Thyroid gland (tissue), 4 donors: ENCODE results near the gene UBE2F. TPM values are rescaled to one million over a fixed set of nuclear protein-coding genes. Genes with fewer than 3 reads are reported as not detected.
A peak's percentile ranks its signal among the peaks of the same experiment; 100 is the strongest.

Experiments
- DNase-seq, 2 donors: peaks; one replicate each; pipeline ENCODE4 v3.0.0-alpha.2; 2019
- H3K27ac ChIP-seq, 3 donors: fragments of 200-600 bp; sonication (generic); 1 replicate in 2 of 3; 2 replicates in 1 of 3; pipeline ENCODE4 v1.5.1; 2016 to 2019; ENCODE audit warnings: mild to moderate bottlenecking in 1 of 3, moderate library complexity in 1 of 3
- H3K27me3 ChIP-seq: fragments of 200-600 bp; sonication (generic); one replicate; pipeline ENCODE4 v1.5.1; 2019
- H3K36me3 ChIP-seq, 2 donors: fragments of 200-600 bp; sonication (generic); one replicate each; pipeline ENCODE4 v1.5.1; 2016 to 2019
- H3K4me1 ChIP-seq, 2 donors: fragments of 200-600 bp; sonication (generic); one replicate each; pipeline ENCODE4 v1.5.1; 2017 to 2019
- H3K4me3 ChIP-seq, 3 donors: fragments of 200-600 bp; sonication (generic); replicated peaks in 1 of 3; 1 replicate in 2 of 3; 2 replicates in 1 of 3; pipeline ENCODE4 v1.5.1; 2016; ENCODE audit warnings: mild to moderate bottlenecking in 1 of 3
- H3K9me3 ChIP-seq: fragments of 200-600 bp; sonication (generic); one replicate; pipeline ENCODE4 v1.5.1; 2017
- CTCF ChIP-seq, 6 experiments: fragments of 200-600 bp in 3 of 6; fragments of 450-650 bp in 3 of 6; sonication (generic) in 3 of 6; IDR thresholded peaks; one replicate each; pipeline ENCODE4 v1.5.1; 2016 to 2019; ENCODE audit warnings: antibody characterized with exemption in 6 of 6, mild to moderate bottlenecking in 2 of 6, inconsistent platforms in 1 of 6, moderate library complexity in 1 of 6
- POLR2A ChIP-seq, 2 donors: fragments of 450-650 bp; IDR thresholded peaks; one replicate each; pipeline ENCODE4 v1.6.1; 2017; ENCODE audit warnings: antibody characterized with exemption in 2 of 2, mild to moderate bottlenecking in 2 of 2, moderate library complexity in 1 of 2
- WGBS, 2 donors: methylation state at CpG; one replicate each; pipeline ENCODE4 v1.1.5; 2017; 5-methylcytosine and 5-hydroxymethylcytosine counted together
- intact Hi-C: fragments of 100-400 bp; cut with DNase I; formaldehyde crosslinking; loops from one replicate; pipeline ENCODE4 v1.15.1; 2023
- total RNA-seq, 4 donors: library from RNA; depleted of rRNA; stranded (reverse); fragments of >200 nt; gene quantifications; one replicate each; pipeline ENCODE4 v1.2.3, GENCODE V29; 2016

Gene UBE2F
- total RNA-seq, 4 donors from 2014 or later = 79.8 to 134 (median 122) TPM

- no peak for TF ChIP-seq CTCF (IDR thresholded peaks at IDR 0.05)
- TF ChIP-seq POLR2A (IDR thresholded peaks at IDR 0.05) = no peak
Observed at GRCh38 chr2:238020816-238021215, 54.0 kb downstream of the UBE2F start.

GRCh38 chr2:238021327-238021726, 54.5 kb downstream of the UBE2F start:
- 97% methylated on average over 4 of the region's 4 CpGs for WGBS, 2 donors
- Histone ChIP-seq H3K9me3 (no peaks in the 10 kb centered on the region), H3K36me3 (no peaks in the 10 kb centered on the region), H3K27me3 (no peaks in the 10 kb centered on the region), H3K4me3 (no peak overlapping the region), H3K4me1 (peaks cover 35 to 48% of the 10 kb centered on the region in 2 donors), H3K27ac (no peak overlapping the region)
- intact Hi-C loops = no loop called here
- TF ChIP-seq CTCF (IDR thresholded peaks at IDR 0.05) (no peak), POLR2A (IDR thresholded peaks at IDR 0.05) (no peak)
- DNase-seq = no peak

More at GRCh38 chr2:238020816-238021215, 54.0 kb downstream of the UBE2F start:
- Histone ChIP-seq H3K4me3 (no peak overlapping the region), H3K27ac (no peak overlapping the region), H3K27me3 (no peaks in the 10 kb centered on the region), H3K36me3 (no peaks in the 10 kb centered on the region), H3K4me1 (peaks cover 35 to 50% of the 10 kb centered on the region in 2 donors), H3K9me3 (no peaks in the 10 kb centered on the region)
- intact Hi-C loops = no loop called here
- DNase-seq = no peak
- WGBS, 2 donors = 95 to 96% methylated on average over 9 of the region's 9 CpGs

GRCh38 chr2:238022594-238023157, 55.9 kb downstream of the UBE2F start:
- no peaks in the 10 kb centered on the region for H3K36me3 ChIP-seq
- no peaks in the 10 kb centered on the region for H3K27me3 ChIP-seq
- intact Hi-C loops = no loop called here
- peaks cover 36 to 46% of the 10 kb centered on the region in 2 donors for H3K4me1 ChIP-seq
- no peak for DNase-seq
- WGBS, 2 donors = 85 to 87% methylated on average over 5 of the region's 5 CpGs
- TF ChIP-seq POLR2A (IDR thresholded peaks at IDR 0.05) = no peak
- TF ChIP-seq CTCF (IDR thresholded peaks at IDR 0.05) = no peak
- H3K27ac ChIP-seq = no peak overlapping the region
- H3K4me3 ChIP-seq = no peak overlapping the region
- no peaks in the 10 kb centered on the region for H3K9me3 ChIP-seq

- peaks cover 29 to 36% of the 10 kb centered on the region in 2 donors for H3K4me1 ChIP-seq
- H3K27me3 ChIP-seq = no peaks in the 10 kb centered on the region
- H3K36me3 ChIP-seq = no peaks in the 10 kb centered on the region
- TF ChIP-seq POLR2A (IDR thresholded peaks at IDR 0.05) (no peak), CTCF (IDR thresholded peaks at IDR 0.05) (no peak)
- 95 to 98% methylated on average over 2 of the region's 2 CpGs for WGBS, 2 donors
- no peaks in the 10 kb centered on the region for H3K9me3 ChIP-seq
- no peak for DNase-seq
- H3K4me3 ChIP-seq = no peak overlapping the region
- intact Hi-C loops = no loop called here
- no peak overlapping the region for H3K27ac ChIP-seq
Observed at GRCh38 chr2:238023608-238024007, 56.8 kb downstream of the UBE2F start.

- intact Hi-C loops = no loop called here
- TF ChIP-seq CTCF (IDR thresholded peaks at IDR 0.05) (no peak), POLR2A (IDR thresholded peaks at IDR 0.05) (no peak)
- Histone ChIP-seq H3K4me1 (peaks cover 24 to 29% of the 10 kb centered on the region in 2 donors), H3K27ac (peak overlapping the region; percentile 85 to 87 (median 86)), H3K4me3 (no peak overlapping the region), H3K27me3 (no peaks in the 10 kb centered on the region), H3K9me3 (no peaks in the 10 kb centered on the region), H3K36me3 (peaks cover under 1 to 2% of the 10 kb centered on the region in 2 donors)
- DNase-seq = peak; percentile 12 to 37
- 92 to 95% methylated on average over 2 to 8 of the region's 8 CpGs for WGBS, 2 donors
Observed at GRCh38 chr2:238024986-238025385, 58.2 kb downstream of the UBE2F start.
